Kidney (tissue), 14 donors: Measurements from ENCODE around the gene ALOX5. TPM values are rescaled to one million over a fixed set of nuclear protein-coding genes. Genes with fewer than 3 reads are reported as not detected.

Experiments used
- DNase-seq, 5 donors: peaks; one replicate each; pipeline ENCODE4 v3.0.0-alpha.2; 2013 to 2020
- FAIRE-seq: peaks from 2 replicates; lab custom pipeline; 2012; peaks lifted over from hg19 to GRCh38; lab: Jason Lieb, UNC
- H3K27ac ChIP-seq, 2 donors: one replicate each; pipeline ENCODE4 v1.7.0; 2013; ENCODE audit warnings: low read depth in 2 of 2, low read length in 2 of 2, inconsistent platforms in 1 of 2
- H3K27me3 ChIP-seq: one replicate; pipeline ENCODE4 v1.7.1; 2013; ENCODE audit warnings: low read length, inconsistent platforms; ENCODE audit not compliant: control insufficient read depth, insufficient read depth
- H3K36me3 ChIP-seq, 3 donors: one replicate each; pipeline versions ENCODE4 v1.7.0 to v1.7.1; 2013; ENCODE audit warnings: low read length in 3 of 3, control low read depth in 1 of 3, inconsistent platforms in 1 of 3; ENCODE audit not compliant: insufficient read depth in 3 of 3, control insufficient read depth in 2 of 3
- H3K4me1 ChIP-seq, 3 donors: one replicate each; pipeline versions ENCODE4 v1.7.0 to v1.7.1; 2013; ENCODE audit warnings: low read length in 3 of 3, inconsistent platforms in 1 of 3, low read depth in 1 of 3; ENCODE audit not compliant: control insufficient read depth in 2 of 3, insufficient read depth in 2 of 3
- H3K4me3 ChIP-seq, 3 donors: one replicate each; pipeline versions ENCODE4 v1.7.0 to v1.8.1; 2013; ENCODE audit warnings: low read length in 3 of 3, control low read depth in 1 of 3, inconsistent platforms in 1 of 3
- H3K9ac ChIP-seq, 3 donors: one replicate each; pipeline versions ENCODE4 v1.7.0 to v1.7.1; 2013; ENCODE audit warnings: low read length in 3 of 3, control low read depth in 1 of 3, inconsistent platforms in 1 of 3
- H3K9me3 ChIP-seq, 3 donors: one replicate each; pipeline versions ENCODE4 v1.7.0 to v1.7.1; 2013; ENCODE audit warnings: low read length in 3 of 3, control low read depth in 1 of 3, inconsistent platforms in 1 of 3; ENCODE audit not compliant: control insufficient read depth in 2 of 3, insufficient read depth in 1 of 3
- CTCF ChIP-seq: IDR thresholded peaks from 3 replicates; pipeline ENCODE4 v1.5.1; 2012; ENCODE audit warnings: mild to moderate bottlenecking, moderate library complexity, borderline replicate concordance; ENCODE audit not compliant: insufficient read depth; ENCODE audit errors: extremely low read depth
- intact Hi-C: fragments of 100-400 bp; cut with DNase I; formaldehyde crosslinking; loops from one replicate; pipeline ENCODE4 v1.11.1; 2022
- polyA plus RNA-seq: library from polyadenylated mRNA; stranded (reverse); fragments of 350-450 nt; fragmentation: Illumina TruSeq; extraction: RNeasy Lipid Tissue Mini Kit (QIAGEN cat#74804); gene quantifications from one replicate; pipeline ENCODE4 v1.2.3, GENCODE V29; 2014; ENCODE audit warnings: low read depth, low replicate concordance; ENCODE audit not compliant: insufficient read depth
- total RNA-seq: library from RNA; stranded (reverse); fragmentation: NEBNext Ultra II Directional; extraction: Animal tissue kit (Norgen Biotek cat#: 25700); gene quantifications from one replicate; pipeline ENCODE4 v1.2.1, GENCODE V29; 2021
- donor health status: control.
- donor health status: control.
- donor health status: control.
- donor health status: control.
- donor health status: control.
- donor health status: DM: yes; HTN: yes; CAD: no.
- donor health status: Normal renal cell carcinoma (clear cell type).

Gene ALOX5
- total and polyA plus RNA-seq, 2 donors from 2014 or later: 2.5 to 58.1 TPM

- FAIRE-seq: no peak
- peak in 1 of 5 donors; percentile 32 for DNase-seq
- intact Hi-C loops: no loop called here
- H3K27me3 ChIP-seq: no peaks in the 10 kb centered on the region
- TF ChIP-seq CTCF: no peak
- peak overlapping the region; percentile 7 to 61 for H3K27ac ChIP-seq
- H3K9me3 ChIP-seq: no peaks in the 10 kb centered on the region
- no peak overlapping the region for H3K9ac ChIP-seq
- no peak overlapping the region for H3K4me3 ChIP-seq
- H3K36me3 ChIP-seq: peaks cover 0 to 3% (median 0%) of the 10 kb centered on the region in 3 donors
- H3K4me1 ChIP-seq: peaks cover 0 to 41% (median 36%) of the 10 kb centered on the region in 3 donors
These were observed 96.3 kb downstream of the ALOX5 start for GRCh38 chr10:45470098-45471012.

- peak overlapping the region in 1 of 3 donors; percentile 19 for H3K4me3 ChIP-seq
- no peaks in the 10 kb centered on the region for H3K27me3 ChIP-seq
- TF ChIP-seq CTCF: no peak
- peaks cover 0 to 3% (median 0%) of the 10 kb centered on the region in 3 donors for H3K36me3 ChIP-seq
- FAIRE-seq (no peak), DNase-seq (peak in 1 of 5 donors; percentile 31)
- H3K4me1 ChIP-seq: peaks cover 0 to 41% (median 36%) of the 10 kb centered on the region in 3 donors
- no peaks in the 10 kb centered on the region for H3K9me3 ChIP-seq
- H3K9ac ChIP-seq: no peak overlapping the region
- intact Hi-C loops: no loop called here
- no peak overlapping the region for H3K27ac ChIP-seq
These were observed 97.0 kb downstream of the ALOX5 start for GRCh38 chr10:45471059-45471458.

GRCh38 chr10:45471531-45472310, 97.7 kb downstream of the ALOX5 start:
- Histone ChIP-seq H3K27ac (peak overlapping the region; percentile 17 to 52), H3K36me3 (peaks cover 0 to 3% (median 0%) of the 10 kb centered on the region in 3 donors), H3K9me3 (no peaks in the 10 kb centered on the region), H3K4me1 (peaks cover 0 to 41% (median 36%) of the 10 kb centered on the region in 3 donors), H3K4me3 (peak overlapping the region in 1 of 3 donors; percentile 19), H3K27me3 (no peaks in the 10 kb centered on the region), H3K9ac (no peak overlapping the region)
- peak in 2 of 5 donors; percentile 10 to 33 for DNase-seq
- FAIRE-seq: no peak
- TF ChIP-seq CTCF: no peak
- intact Hi-C loops: no loop called here
